HepG2 (cell line): ENCODE data around the gene MYO18A. TPM values are rescaled to one million over a fixed set of nuclear protein-coding genes. Genes with fewer than 3 reads are reported as not detected.

ENCODE experiments used
- FOXO1 ChIP-seq: sonication (generic); formaldehyde crosslinking; IDR thresholded peaks from 2 replicates; pipeline ENCODE4 v1.4.0; 2020; ENCODE audit warnings: missing genetic modification reagents
- KAT7 ChIP-seq: IDR thresholded peaks from 2 replicates; pipeline ENCODE4 v1.6.1; 2018; ENCODE audit warnings: borderline replicate concordance, missing compliant biosample characterization
- KDM6A ChIP-seq: IDR thresholded peaks from 2 replicates; pipeline ENCODE4 v1.6.1; 2016; ENCODE audit warnings: low read depth
- NR2C2 ChIP-seq: sonication (generic); formaldehyde crosslinking; IDR thresholded peaks from 2 replicates; pipeline ENCODE4 v1.4.0; 2020; ENCODE audit warnings: missing genetic modification reagents, mild to moderate bottlenecking, moderate library complexity, borderline replicate concordance
- PHF21A ChIP-seq: sonication (generic); formaldehyde crosslinking; IDR thresholded peaks from 2 replicates; pipeline ENCODE4 v1.5.0; 2020; ENCODE audit warnings: mild to moderate bottlenecking, missing genetic modification reagents
- SOX6 ChIP-seq, 2 experiments: fragments of 450-650 bp in 1 of 2; sonication (generic) in 1 of 2; formaldehyde crosslinking in 1 of 2; IDR thresholded peaks; 2 replicates each; pipeline versions ENCODE4 v1.4.0 to v1.6.1; 2017 to 2020; ENCODE audit warnings: antibody characterized with exemption in 1 of 2, mild to moderate bottlenecking in 1 of 2, missing genetic modification reagents in 1 of 2
- TBX2 ChIP-seq: sonication (generic); formaldehyde crosslinking; IDR thresholded peaks from 2 replicates; pipeline ENCODE4 v1.5.0; 2020; ENCODE audit warnings: missing genetic modification reagents, mild to moderate bottlenecking, borderline replicate concordance
- ZFP91 ChIP-seq: sonication (generic); formaldehyde crosslinking; IDR thresholded peaks from 2 replicates; pipeline ENCODE4 v1.9.0; 2022; ENCODE audit warnings: missing genetic modification reagents, mild to moderate bottlenecking, borderline replicate concordance
- ZNF292 ChIP-seq: sonication (generic); formaldehyde crosslinking; IDR thresholded peaks from 2 replicates; pipeline ENCODE4 v1.8.1; 2022; ENCODE audit warnings: mild to moderate bottlenecking, low read depth, missing genetic modification reagents, borderline replicate concordance
- ZNF331 ChIP-seq: sonication (generic); formaldehyde crosslinking; IDR thresholded peaks from 2 replicates; pipeline ENCODE4 v1.4.0; 2020; ENCODE audit warnings: missing genetic modification reagents
- ZSCAN31 ChIP-seq: sonication (generic); formaldehyde crosslinking; IDR thresholded peaks from 2 replicates; pipeline ENCODE4 v1.5.0; 2020; ENCODE audit warnings: low read depth, mild to moderate bottlenecking, missing genetic modification reagents
- polyA plus RNA-seq, 8 experiments: library from polyadenylated mRNA; depleted of rRNA in 3 of 8; stranded (reverse) in 7 of 8; unstranded in 1 of 8; fragments of >200 nt; fragmentation: Illumina TruSeq in 4 of 8; extraction: Trizol in 4 of 8; gene quantifications; 2 replicates each; pipeline versions ENCODE4 v1.2.1 to v1.2.3, GENCODE V29; 2011 to 2016; ENCODE audit warnings: low read depth in 4 of 8, missing spikeins in 1 of 8, mixed read lengths in 1 of 8; ENCODE audit not compliant: insufficient read depth in 1 of 8
- total RNA-seq, 5 experiments: library from RNA; depleted of rRNA; stranded (reverse); fragments of >200 nt; fragmentation: Illumina TruSeq; extraction: Trizol; gene quantifications; 2 replicates each; pipeline ENCODE4 v1.2.3, GENCODE V29; 2016; ENCODE audit warnings: low read depth in 1 of 5
- TF ChIP-seq, protein P1 (sequence below): sonication (generic); formaldehyde crosslinking; IDR thresholded peaks from 2 replicates; pipeline ENCODE4 v1.4.0; 2020; ENCODE audit warnings: missing genetic modification reagents, borderline replicate concordance
- TF ChIP-seq, protein P2 (sequence below): sonication (generic); formaldehyde crosslinking; IDR thresholded peaks from 2 replicates; pipeline ENCODE4 v1.5.1; 2020; ENCODE audit warnings: missing genetic modification reagents, mild to moderate bottlenecking, borderline replicate concordance
- TF ChIP-seq, protein P3 (sequence below): sonication (generic); formaldehyde crosslinking; IDR thresholded peaks from 2 replicates; pipeline ENCODE4 v1.4.0; 2020; ENCODE audit warnings: mild to moderate bottlenecking, missing genetic modification reagents

The MYO18A gene
- total and polyA plus RNA-seq, 2 of the 13 experiments (the other 11 are each of a cell fraction or from before 2014, with no cell fraction given), result 16.8 to 24.8 TPM

DNA sequence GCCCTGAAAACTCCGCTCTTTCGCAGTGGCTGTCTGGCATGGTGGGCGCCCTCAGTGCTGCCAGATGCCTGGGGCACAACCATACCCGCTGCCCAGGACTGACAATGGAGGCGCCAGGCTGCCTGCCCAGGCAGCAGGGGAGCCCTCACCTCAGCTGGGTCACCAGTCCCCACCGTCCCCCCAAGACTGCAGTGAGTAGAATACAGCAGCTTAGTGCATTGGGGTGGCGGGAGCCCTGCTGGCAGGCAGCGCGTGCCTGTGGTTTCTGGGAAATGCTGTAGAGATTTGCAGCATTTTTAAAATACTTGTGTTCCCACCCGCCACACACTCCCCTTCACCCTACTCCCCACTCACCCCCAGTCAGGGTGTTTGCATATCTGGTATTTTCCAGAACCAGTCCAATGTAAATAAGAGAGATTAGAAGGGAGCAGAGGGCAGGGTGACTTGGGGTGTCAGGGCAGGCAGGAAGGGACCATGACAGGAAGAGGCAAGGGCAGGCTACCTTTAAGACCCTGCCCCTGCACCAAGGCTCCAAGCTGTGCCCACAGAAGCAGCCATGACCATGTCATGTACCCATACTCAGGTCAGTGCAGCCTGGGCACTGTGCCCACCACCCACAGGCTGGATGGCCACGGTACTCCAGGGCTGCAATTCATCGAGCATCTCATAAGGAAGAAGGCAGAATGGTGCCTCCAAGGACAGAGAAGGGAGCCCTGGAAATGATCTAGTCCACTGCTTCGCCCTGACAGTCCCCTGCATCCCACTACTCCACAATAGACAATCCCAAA lies 21.5 kb downstream of the MYO18A start (continued):
- peak; percentile 65; the same call in 1 of the 2 replicates for TF ChIP-seq KDM6A
- peak; percentile 53 for TF ChIP-seq FOXO1 (CRISPR knock-in tag)
- peak; percentile 83; the same call in 1 of the 2 replicates for TF ChIP-seq ZNF292 (CRISPR knock-in tag)
- no peak for TF ChIP-seq NR2C2 (CRISPR knock-in tag)
- peak; percentile 39; the same call in 1 of the 2 replicates for TF ChIP-seq ZFP91 (CRISPR knock-in tag)
- TF ChIP-seq, protein P1, sequence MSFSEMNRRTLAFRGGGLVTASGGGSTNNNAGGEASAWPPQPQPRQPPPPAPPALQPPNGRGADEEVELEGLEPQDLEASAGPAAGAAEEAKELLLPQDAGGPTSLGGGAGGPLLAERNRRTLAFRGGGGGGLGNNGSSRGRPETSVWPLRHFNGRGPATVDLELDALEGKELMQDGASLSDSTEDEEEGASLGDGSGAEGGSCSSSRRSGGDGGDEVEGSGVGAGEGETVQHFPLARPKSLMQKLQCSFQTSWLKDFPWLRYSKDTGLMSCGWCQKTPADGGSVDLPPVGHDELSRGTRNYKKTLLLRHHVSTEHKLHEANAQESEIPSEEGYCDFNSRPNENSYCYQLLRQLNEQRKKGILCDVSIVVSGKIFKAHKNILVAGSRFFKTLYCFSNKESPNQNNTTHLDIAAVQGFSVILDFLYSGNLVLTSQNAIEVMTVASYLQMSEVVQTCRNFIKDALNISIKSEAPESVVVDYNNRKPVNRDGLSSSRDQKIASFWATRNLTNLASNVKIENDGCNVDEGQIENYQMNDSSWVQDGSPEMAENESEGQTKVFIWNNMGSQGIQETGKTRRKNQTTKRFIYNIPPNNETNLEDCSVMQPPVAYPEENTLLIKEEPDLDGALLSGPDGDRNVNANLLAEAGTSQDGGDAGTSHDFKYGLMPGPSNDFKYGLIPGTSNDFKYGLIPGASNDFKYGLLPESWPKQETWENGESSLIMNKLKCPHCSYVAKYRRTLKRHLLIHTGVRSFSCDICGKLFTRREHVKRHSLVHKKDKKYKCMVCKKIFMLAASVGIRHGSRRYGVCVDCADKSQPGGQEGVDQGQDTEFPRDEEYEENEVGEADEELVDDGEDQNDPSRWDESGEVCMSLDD (CRISPR knock-in tag), result peak; percentile 83
- peak; percentile 75; the same call in 1 of the 2 replicates for TF ChIP-seq PHF21A (CRISPR knock-in tag)
- TF ChIP-seq ZSCAN31 (CRISPR knock-in tag), result 0 out of 2 replicates have a peak, but pooled peaks have one; percentile 29
- TF ChIP-seq, protein P2, sequence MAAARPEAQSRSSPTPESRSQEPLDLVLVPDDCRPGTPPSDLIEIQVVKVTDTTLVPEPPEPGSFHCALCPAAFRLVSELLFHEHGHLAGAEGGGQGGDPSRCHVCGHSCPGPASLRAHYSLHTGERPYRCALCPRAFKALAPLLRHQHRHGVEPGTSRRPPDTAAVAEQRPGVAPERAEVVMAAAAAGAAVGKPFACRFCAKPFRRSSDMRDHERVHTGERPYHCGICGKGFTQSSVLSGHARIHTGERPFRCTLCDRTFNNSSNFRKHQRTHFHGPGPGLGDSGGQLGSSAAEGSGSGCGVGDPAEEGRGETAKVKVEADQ (CRISPR knock-in tag), result no peak
- TF ChIP-seq, protein P3, sequence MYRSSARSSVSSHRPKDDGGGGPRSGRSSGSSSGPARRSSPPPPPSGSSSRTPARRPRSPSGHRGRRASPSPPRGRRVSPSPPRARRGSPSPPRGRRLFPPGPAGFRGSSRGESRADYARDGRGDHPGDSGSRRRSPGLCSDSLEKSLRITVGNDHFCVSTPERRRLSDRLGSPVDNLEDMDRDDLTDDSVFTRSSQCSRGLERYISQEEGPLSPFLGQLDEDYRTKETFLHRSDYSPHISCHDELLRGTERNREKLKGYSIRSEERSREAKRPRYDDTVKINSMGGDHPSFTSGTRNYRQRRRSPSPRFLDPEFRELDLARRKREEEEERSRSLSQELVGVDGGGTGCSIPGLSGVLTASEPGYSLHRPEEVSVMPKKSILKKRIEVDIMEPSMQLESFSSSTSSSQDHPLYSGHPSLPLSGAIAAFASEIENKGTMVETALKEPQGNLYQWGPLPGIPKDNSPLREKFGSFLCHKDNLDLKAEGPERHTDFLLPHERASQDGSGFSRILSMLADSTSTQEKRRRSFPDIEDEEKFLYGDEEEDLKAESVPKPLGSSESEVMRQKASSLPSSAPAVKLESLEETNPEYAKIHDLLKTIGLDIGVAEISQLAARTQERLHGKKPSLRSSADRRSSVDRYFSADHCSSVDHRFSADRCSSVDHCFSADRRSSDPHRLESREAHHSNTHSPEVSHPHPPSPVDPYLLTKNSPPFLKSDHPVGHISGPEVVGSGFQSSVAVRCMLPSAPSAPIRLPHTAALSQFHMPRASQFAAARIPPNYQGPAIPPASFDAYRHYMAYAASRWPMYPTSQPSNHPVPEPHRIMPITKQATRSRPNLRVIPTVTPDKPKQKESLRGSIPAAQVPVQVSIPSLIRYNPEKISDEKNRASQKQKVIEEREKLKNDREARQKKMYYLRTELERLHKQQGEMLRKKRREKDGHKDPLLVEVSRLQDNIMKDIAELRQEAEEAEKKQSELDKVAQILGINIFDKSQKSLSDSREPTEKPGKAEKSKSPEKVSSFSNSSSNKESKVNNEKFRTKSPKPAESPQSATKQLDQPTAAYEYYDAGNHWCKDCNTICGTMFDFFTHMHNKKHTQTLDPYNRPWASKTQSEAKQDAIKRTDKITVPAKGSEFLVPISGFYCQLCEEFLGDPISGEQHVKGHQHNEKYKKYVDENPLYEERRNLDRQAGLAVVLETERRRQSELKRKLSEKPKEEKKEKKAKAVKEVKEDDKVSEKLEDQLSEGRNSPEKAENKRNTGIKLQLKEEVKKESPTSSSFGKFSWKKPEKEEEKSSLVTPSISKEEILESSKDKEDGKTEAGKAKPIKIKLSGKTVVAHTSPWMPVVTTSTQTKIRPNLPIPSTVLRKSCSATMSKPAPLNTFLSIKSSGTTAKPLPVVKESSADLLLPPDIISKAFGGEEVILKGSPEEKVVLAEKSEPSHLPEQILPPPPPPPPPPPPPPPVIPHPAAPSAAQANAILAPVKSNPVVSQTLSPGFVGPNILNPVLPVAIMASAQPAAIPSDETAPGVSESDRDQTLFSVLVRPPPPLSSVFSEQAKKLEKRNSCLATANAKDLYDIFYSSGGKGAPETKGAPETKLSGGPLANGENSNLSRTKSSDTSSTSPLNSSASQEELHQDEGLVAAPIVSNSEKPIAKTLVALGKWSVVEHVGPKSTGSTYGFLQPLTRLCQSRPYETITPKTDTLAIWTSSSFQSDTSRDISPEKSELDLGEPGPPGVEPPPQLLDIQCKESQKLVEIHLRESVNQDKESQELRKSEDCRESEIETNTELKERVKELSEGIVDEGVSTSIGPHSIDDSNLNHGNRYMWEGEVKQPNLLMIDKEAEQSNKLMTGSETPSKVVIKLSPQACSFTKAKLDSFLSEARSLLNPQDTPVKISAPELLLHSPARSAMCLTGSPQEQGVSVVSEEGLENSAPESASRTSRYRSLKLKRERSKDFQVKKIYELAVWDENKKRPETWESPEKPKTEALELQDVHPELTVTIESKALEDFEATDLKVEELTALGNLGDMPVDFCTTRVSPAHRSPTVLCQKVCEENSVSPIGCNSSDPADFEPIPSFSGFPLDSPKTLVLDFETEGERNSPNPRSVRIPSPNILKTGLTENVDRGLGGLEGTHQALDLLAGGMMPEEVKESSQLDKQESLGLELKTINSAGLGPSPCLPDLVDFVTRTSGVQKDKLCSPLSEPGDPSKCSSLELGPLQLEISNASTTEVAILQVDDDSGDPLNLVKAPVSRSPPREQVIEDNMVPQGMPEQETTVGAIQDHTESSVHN (CRISPR knock-in tag), result no peak
- peak; percentile 82; the same call in 1 of the 2 replicates for TF ChIP-seq TBX2
- TF ChIP-seq ZNF331 (CRISPR knock-in tag), result peak; percentile 65
- TF ChIP-seq SOX6 (IDR thresholded peaks at IDR 0.05), result no peak
- TF ChIP-seq SOX6 (CRISPR knock-in tag; IDR thresholded peaks at IDR 0.05), result peak; percentile 58
- no peak for TF ChIP-seq KAT7
